HEK293 (cell line): ENCODE data around the gene SYCN.

Source experiments
- ZBTB20 ChIP-seq: fragments of 450-650 bp; formaldehyde crosslinking; IDR thresholded peaks from 2 replicates; pipeline ENCODE4 v1.5.1; 2016; ENCODE audit warnings: missing biosample characterization, missing genetic modification characterization
- ZNF121 ChIP-seq: fragments of 450-650 bp; formaldehyde crosslinking; IDR thresholded peaks from 2 replicates; pipeline ENCODE4 v1.5.1; 2016; ENCODE audit warnings: missing biosample characterization, missing genetic modification characterization
- ZNF19 ChIP-seq: fragments of 450-650 bp; formaldehyde crosslinking; IDR thresholded peaks from 2 replicates; pipeline ENCODE4; 2016; ENCODE audit warnings: missing biosample characterization, missing genetic modification characterization, low read depth
- ZNF24 ChIP-seq: fragments of 450-650 bp; formaldehyde crosslinking; IDR thresholded peaks from 2 replicates; pipeline ENCODE4 v1.5.1; 2016; ENCODE audit warnings: missing biosample characterization, missing genetic modification characterization
- ZNF544 ChIP-seq: fragments of 450-650 bp; formaldehyde crosslinking; IDR thresholded peaks from 2 replicates; pipeline ENCODE4 v1.5.0; 2017; ENCODE audit warnings: missing biosample characterization, missing genetic modification characterization
- ZNF610 ChIP-seq: fragments of 450-650 bp; formaldehyde crosslinking; IDR thresholded peaks from 2 replicates; pipeline ENCODE4 v1.5.1; 2016; ENCODE audit warnings: missing biosample characterization, missing genetic modification characterization, borderline replicate concordance
- ZNF792 ChIP-seq: fragments of 450-650 bp; formaldehyde crosslinking; IDR thresholded peaks from 2 replicates; pipeline ENCODE4 v1.5.1; 2016; ENCODE audit warnings: missing biosample characterization, missing genetic modification characterization
- ZSCAN23 ChIP-seq: fragments of 450-650 bp; formaldehyde crosslinking; IDR thresholded peaks from 2 replicates; pipeline ENCODE4 v1.5.1; 2016; ENCODE audit warnings: missing biosample characterization, missing genetic modification characterization
- TF ChIP-seq, protein P1 (sequence below): fragments of 450-650 bp; formaldehyde crosslinking; IDR thresholded peaks from 2 replicates; pipeline ENCODE4 v1.5.1; 2016; ENCODE audit warnings: missing biosample characterization, missing genetic modification characterization
- TF ChIP-seq, protein P2 (sequence below): fragments of 450-650 bp; formaldehyde crosslinking; IDR thresholded peaks from 2 replicates; pipeline ENCODE4 v1.5.1; 2016; ENCODE audit warnings: missing biosample characterization, missing genetic modification characterization, borderline replicate concordance
- TF ChIP-seq, protein P3 (sequence below): IDR thresholded peaks from 2 replicates; pipeline ENCODE4 v1.6.1; 2011; ENCODE audit warnings: mild to moderate bottlenecking, low read depth, low read length, borderline replicate concordance

DNA sequence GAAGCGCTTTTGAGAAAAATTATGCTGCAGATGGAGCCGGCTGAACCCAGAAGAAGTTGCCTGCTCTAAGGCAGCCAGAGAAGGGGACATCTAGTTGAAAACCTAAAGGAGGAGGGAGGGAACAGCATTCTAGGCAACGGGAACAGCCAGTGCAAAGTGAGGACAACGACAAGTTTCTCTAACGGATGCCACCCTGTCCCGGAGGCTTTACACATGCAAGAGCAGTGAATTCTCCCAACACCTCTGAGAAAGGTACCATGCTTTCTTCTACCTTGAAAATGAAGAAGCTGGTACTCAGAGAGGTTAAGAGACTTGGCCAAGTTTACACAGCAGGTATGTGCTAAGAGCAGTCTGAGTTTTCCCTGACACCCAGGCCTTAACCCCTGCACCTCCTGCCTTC, 34.9 kb upstream of the SYCN start:
- TF ChIP-seq, protein P1, sequence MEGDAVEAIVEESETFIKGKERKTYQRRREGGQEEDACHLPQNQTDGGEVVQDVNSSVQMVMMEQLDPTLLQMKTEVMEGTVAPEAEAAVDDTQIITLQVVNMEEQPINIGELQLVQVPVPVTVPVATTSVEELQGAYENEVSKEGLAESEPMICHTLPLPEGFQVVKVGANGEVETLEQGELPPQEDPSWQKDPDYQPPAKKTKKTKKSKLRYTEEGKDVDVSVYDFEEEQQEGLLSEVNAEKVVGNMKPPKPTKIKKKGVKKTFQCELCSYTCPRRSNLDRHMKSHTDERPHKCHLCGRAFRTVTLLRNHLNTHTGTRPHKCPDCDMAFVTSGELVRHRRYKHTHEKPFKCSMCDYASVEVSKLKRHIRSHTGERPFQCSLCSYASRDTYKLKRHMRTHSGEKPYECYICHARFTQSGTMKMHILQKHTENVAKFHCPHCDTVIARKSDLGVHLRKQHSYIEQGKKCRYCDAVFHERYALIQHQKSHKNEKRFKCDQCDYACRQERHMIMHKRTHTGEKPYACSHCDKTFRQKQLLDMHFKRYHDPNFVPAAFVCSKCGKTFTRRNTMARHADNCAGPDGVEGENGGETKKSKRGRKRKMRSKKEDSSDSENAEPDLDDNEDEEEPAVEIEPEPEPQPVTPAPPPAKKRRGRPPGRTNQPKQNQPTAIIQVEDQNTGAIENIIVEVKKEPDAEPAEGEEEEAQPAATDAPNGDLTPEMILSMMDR (tag by site-specific recombination): no peak
- TF ChIP-seq ZNF24: no peak
- TF ChIP-seq, protein P2, sequence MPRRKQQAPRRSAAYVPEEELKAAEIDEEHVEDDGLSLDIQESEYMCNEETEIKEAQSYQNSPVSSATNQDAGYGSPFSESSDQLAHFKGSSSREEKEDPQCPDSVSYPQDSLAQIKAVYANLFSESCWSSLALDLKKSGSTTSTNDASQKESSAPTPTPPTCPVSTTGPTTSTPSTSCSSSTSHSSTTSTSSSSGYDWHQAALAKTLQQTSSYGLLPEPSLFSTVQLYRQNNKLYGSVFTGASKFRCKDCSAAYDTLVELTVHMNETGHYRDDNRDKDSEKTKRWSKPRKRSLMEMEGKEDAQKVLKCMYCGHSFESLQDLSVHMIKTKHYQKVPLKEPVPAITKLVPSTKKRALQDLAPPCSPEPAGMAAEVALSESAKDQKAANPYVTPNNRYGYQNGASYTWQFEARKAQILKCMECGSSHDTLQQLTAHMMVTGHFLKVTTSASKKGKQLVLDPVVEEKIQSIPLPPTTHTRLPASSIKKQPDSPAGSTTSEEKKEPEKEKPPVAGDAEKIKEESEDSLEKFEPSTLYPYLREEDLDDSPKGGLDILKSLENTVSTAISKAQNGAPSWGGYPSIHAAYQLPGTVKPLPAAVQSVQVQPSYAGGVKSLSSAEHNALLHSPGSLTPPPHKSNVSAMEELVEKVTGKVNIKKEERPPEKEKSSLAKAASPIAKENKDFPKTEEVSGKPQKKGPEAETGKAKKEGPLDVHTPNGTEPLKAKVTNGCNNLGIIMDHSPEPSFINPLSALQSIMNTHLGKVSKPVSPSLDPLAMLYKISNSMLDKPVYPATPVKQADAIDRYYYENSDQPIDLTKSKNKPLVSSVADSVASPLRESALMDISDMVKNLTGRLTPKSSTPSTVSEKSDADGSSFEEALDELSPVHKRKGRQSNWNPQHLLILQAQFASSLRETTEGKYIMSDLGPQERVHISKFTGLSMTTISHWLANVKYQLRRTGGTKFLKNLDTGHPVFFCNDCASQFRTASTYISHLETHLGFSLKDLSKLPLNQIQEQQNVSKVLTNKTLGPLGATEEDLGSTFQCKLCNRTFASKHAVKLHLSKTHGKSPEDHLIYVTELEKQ: no peak
- no peak for TF ChIP-seq ZSCAN23 (tag by site-specific recombination)
- no peak for TF ChIP-seq ZNF610 (tag by site-specific recombination)
- TF ChIP-seq ZNF544: no peak
- no peak for TF ChIP-seq ZNF19 (tag by site-specific recombination)
- TF ChIP-seq, protein P3, sequence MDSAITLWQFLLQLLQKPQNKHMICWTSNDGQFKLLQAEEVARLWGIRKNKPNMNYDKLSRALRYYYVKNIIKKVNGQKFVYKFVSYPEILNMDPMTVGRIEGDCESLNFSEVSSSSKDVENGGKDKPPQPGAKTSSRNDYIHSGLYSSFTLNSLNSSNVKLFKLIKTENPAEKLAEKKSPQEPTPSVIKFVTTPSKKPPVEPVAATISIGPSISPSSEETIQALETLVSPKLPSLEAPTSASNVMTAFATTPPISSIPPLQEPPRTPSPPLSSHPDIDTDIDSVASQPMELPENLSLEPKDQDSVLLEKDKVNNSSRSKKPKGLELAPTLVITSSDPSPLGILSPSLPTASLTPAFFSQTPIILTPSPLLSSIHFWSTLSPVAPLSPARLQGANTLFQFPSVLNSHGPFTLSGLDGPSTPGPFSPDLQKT: no peak
- no peak for TF ChIP-seq ZNF121 (tag by site-specific recombination)
- TF ChIP-seq ZBTB20 (tag by site-specific recombination): no peak
- no peak for TF ChIP-seq ZNF792 (tag by site-specific recombination)
